Measurements from ENCODE around the gene AGT.

- TF ChIP-seq, protein P1, sequence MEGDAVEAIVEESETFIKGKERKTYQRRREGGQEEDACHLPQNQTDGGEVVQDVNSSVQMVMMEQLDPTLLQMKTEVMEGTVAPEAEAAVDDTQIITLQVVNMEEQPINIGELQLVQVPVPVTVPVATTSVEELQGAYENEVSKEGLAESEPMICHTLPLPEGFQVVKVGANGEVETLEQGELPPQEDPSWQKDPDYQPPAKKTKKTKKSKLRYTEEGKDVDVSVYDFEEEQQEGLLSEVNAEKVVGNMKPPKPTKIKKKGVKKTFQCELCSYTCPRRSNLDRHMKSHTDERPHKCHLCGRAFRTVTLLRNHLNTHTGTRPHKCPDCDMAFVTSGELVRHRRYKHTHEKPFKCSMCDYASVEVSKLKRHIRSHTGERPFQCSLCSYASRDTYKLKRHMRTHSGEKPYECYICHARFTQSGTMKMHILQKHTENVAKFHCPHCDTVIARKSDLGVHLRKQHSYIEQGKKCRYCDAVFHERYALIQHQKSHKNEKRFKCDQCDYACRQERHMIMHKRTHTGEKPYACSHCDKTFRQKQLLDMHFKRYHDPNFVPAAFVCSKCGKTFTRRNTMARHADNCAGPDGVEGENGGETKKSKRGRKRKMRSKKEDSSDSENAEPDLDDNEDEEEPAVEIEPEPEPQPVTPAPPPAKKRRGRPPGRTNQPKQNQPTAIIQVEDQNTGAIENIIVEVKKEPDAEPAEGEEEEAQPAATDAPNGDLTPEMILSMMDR (IDR thresholded peaks at IDR 0.05; ENCODE audit: insufficient read depth, low read length, poor library complexity, severe bottlenecking): no peak
- TF ChIP-seq EZH2phosphoT487 (conservative IDR thresholded peaks at IDR 0.05; ENCODE audit: low read length): no peak
Measured at GRCh38 chr1:230752407-230752806, 38.5 kb upstream of the AGT start.

Measured in SU-DHL-6 (cell line).